Activated CD4-positive, alpha-beta T cell treated with anti-CD3 and anti-CD28 coated beads for 24 hours (primary cell): ENCODE results near the gene EYA3.

Experiments used
- DNase-seq, 2 donors: peaks; one replicate each; pipeline ENCODE4 v3.0.0-alpha.2; 2020; ENCODE audit warnings: low read depth in 2 of 2

EYA3 gene

GRCh38 chr1:27940870-27941560 is 147.4 kb downstream of the EYA3 start:
- no peak for DNase-seq

- DNase-seq, result peak; percentile 58
Observed at GRCh38 chr1:27940297-27940696, 148.1 kb downstream of the EYA3 start.

GRCh38 chr1:27938488-27938887 is 149.9 kb downstream of the EYA3 start:
- DNase-seq, result no peak

- no peak for DNase-seq
Observed at GRCh38 chr1:27937524-27937836, 150.9 kb downstream of the EYA3 start.

- DNase-seq, result no peak
Observed at GRCh38 chr1:27936370-27936769, 152.0 kb downstream of the EYA3 start.

GRCh38 chr1:27935721-27936120 is 152.7 kb downstream of the EYA3 start:
- DNase-seq, result no peak

- DNase-seq, result no peak
Observed at GRCh38 chr1:27934818-27935549, 153.4 kb downstream of the EYA3 start, which contains the start of gene SMPDL3B. TSS of gene SMPDL3B (plus strand) at chr1:27935000. CDS start at chr1:27935184, 184 bp downstream.

- no peak for DNase-seq
Observed at GRCh38 chr1:27931759-27932158, 156.7 kb downstream of the EYA3 start.

- DNase-seq, result no peak
Observed at GRCh38 chr1:27931184-27931583, 157.2 kb downstream of the EYA3 start.

- no peak for DNase-seq
Observed at GRCh38 chr1:27928216-27928954, 160.0 kb downstream of the EYA3 start.

- no peak for DNase-seq
Observed at GRCh38 chr1:27922272-27922671, 166.1 kb downstream of the EYA3 start.
